Measurements from ENCODE around the gene MBTPS1. TPM values are rescaled to one million over a fixed set of nuclear protein-coding genes. Genes with fewer than 3 reads are reported as not detected.
"Not testable (repeated sequence)": the region's sequence is repeated elsewhere in the genome, so short reads cannot be mapped to it uniquely, and the experiment has no call there.

MBTPS1 gene
- total and polyA plus RNA-seq, 2 donors (not counting 1 experiment from before 2014, with no cell fraction given) = 80.3 to 109 TPM

DNA sequence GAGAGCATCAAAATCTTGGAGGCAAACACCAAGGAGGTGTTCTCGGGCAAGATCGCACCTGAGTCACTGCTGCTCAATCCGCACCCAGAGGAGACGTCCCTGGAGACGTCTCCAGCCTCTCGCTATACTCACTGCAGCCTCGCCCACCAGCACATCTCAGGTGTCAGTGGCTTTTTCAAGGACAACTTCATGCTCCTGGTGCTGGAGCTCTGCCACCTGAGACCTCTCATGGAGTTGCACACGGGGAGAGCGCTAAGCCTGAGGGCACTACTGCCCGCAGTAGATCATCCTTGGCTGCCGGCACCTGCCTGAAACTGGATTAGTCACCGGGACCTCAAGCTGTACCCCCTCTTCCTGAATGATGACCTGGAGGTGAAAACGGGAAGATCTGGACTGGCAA lies 2.6 kb upstream of the MBTPS1 start:
- Histone ChIP-seq H3K4me2 (ENCODE audit: extremely low read depth, insufficient read depth, low read length) (no peak overlapping the region), H3K4me1 (ENCODE audit: control insufficient read depth, extremely low read depth, insufficient read depth, low read length) (no peaks in the 10 kb centered on the region), H3K9me3 (ENCODE audit: control insufficient read depth, insufficient read depth, low read depth, low read length) (no peaks in the 10 kb centered on the region), H3K4me3 (replicated peaks in 1 of 4; ENCODE audit: control extremely low read depth in 1 of 4, insufficient read depth in 1 of 4, low read depth in 3 of 4, low read length in 4 of 4) (no peak overlapping the region), H3K27ac (ENCODE audit: insufficient read depth, low read length) (no peak overlapping the region), H3K27me3 (ENCODE audit: control insufficient read depth, insufficient read depth, low read length) (no peaks in the 10 kb centered on the region), H4K20me1 (ENCODE audit: control insufficient read depth, extremely low read depth, insufficient read depth, low read length) (no peaks in the 10 kb centered on the region), H2AFZ (ENCODE audit: low read length) (no peak overlapping the region), H3K9ac (ENCODE audit: insufficient read depth, low read length) (no peak overlapping the region), H3K36me3 (ENCODE audit: control insufficient read depth, insufficient read depth, low read length) (peaks cover 5% of the 10 kb centered on the region), H3K79me2 (ENCODE audit: control insufficient read depth, insufficient read depth, low read length) (peaks cover 18% of the 10 kb centered on the region)
- no peak for DNase-seq (ENCODE audit: low read depth in 2 of 2)
- TF ChIP-seq EZH2 (IDR thresholded peaks at IDR 0.05; ENCODE audit: low read length, missing control alignments) (no peak), CTCF (conservative IDR thresholded peaks at IDR 0.05 in 1 of 2, IDR thresholded peaks at IDR 0.05 in 1 of 2; ENCODE audit: low read depth in 1 of 2, low read length in 2 of 2) (no peak)

- not testable (repeated sequence) for H3K4me3 ChIP-seq (replicated peaks in 1 of 4; ENCODE audit: control extremely low read depth in 1 of 4, insufficient read depth in 1 of 4, low read depth in 3 of 4, low read length in 4 of 4); DNase-seq (ENCODE audit: low read depth in 2 of 2); H2AFZ ChIP-seq (ENCODE audit: low read length); H3K9me3 ChIP-seq (ENCODE audit: control insufficient read depth, insufficient read depth, low read depth, low read length); H3K27me3 ChIP-seq (ENCODE audit: control insufficient read depth, insufficient read depth, low read length); H3K4me1 ChIP-seq (ENCODE audit: control insufficient read depth, extremely low read depth, insufficient read depth, low read length); H3K4me2 ChIP-seq (ENCODE audit: extremely low read depth, insufficient read depth, low read length); H3K36me3 ChIP-seq (ENCODE audit: control insufficient read depth, insufficient read depth, low read length); H3K9ac ChIP-seq (ENCODE audit: insufficient read depth, low read length); H4K20me1 ChIP-seq (ENCODE audit: control insufficient read depth, extremely low read depth, insufficient read depth, low read length); H3K27ac ChIP-seq (ENCODE audit: insufficient read depth, low read length)
- H3K79me2 ChIP-seq (ENCODE audit: control insufficient read depth, insufficient read depth, low read length) = peaks cover 27% of the 10 kb centered on the region
Measured at GRCh38 chr16:84118315-84118714, 1.6 kb upstream of the MBTPS1 start.

- H3K9me3 ChIP-seq (ENCODE audit: control insufficient read depth, insufficient read depth, low read depth, low read length) = no peaks in the 10 kb centered on the region
- H3K4me2 ChIP-seq (ENCODE audit: extremely low read depth, insufficient read depth, low read length) = peak overlapping the region; percentile 92
- peak in 1 of 2 donors; percentile 33 for DNase-seq (ENCODE audit: low read depth in 2 of 2)
- H3K79me2 ChIP-seq (ENCODE audit: control insufficient read depth, insufficient read depth, low read length) = peaks cover 32% of the 10 kb centered on the region
- peak overlapping the region; percentile 86 for H2AFZ ChIP-seq (ENCODE audit: low read length)
- H3K4me3 ChIP-seq (replicated peaks in 1 of 4; ENCODE audit: control extremely low read depth in 1 of 4, insufficient read depth in 1 of 4, low read depth in 3 of 4, low read length in 4 of 4) = peak overlapping the region; percentile 68 to 98 (median 90)
- H3K36me3 ChIP-seq (ENCODE audit: control insufficient read depth, insufficient read depth, low read length) = peaks cover 2% of the 10 kb centered on the region
- H3K27ac ChIP-seq (ENCODE audit: insufficient read depth, low read length) = peak overlapping the region; percentile 92
- no peaks in the 10 kb centered on the region for H3K4me1 ChIP-seq (ENCODE audit: control insufficient read depth, extremely low read depth, insufficient read depth, low read length)
- TF ChIP-seq CTCF (conservative IDR thresholded peaks at IDR 0.05 in 1 of 2, IDR thresholded peaks at IDR 0.05 in 1 of 2; ENCODE audit: low read depth in 1 of 2, low read length in 2 of 2) = no peak
- no peak for TF ChIP-seq EZH2 (IDR thresholded peaks at IDR 0.05; ENCODE audit: low read length, missing control alignments)
- H3K27me3 ChIP-seq (ENCODE audit: control insufficient read depth, insufficient read depth, low read length) = no peaks in the 10 kb centered on the region
- H4K20me1 ChIP-seq (ENCODE audit: control insufficient read depth, extremely low read depth, insufficient read depth, low read length) = no peaks in the 10 kb centered on the region
- H3K9ac ChIP-seq (ENCODE audit: insufficient read depth, low read length) = peak overlapping the region; percentile 97
Measured at GRCh38 chr16:84117494-84117843, 727 bp upstream of the MBTPS1 start.

Measured in fibroblast of lung (primary cell).